ENCODE data around the gene CAPS2.

The CAPS2 gene

GRCh38 chr12:75260316-75260715 is 69.8 kb downstream of the CAPS2 start:
- Histone ChIP-seq H3K4me2 (ENCODE audit: low read length) (no peak overlapping the region), H3K9me2 (ENCODE audit: low read depth, low read length) (no peaks in the 10 kb centered on the region), H3K9ac (ENCODE audit: low read length) (no peak overlapping the region), H3F3A (ENCODE audit: insufficient read depth, low read length) (no peaks in the 10 kb centered on the region), H3K79me2 (ENCODE audit: insufficient read depth, low read length) (no peaks in the 10 kb centered on the region), H2AFZ (ENCODE audit: low read length) (no peak overlapping the region), H4K20me1 (ENCODE audit: insufficient read depth, low read length) (no peaks in the 10 kb centered on the region), H3K4me3 (ENCODE audit: low read depth, low read length, poor library complexity, severe bottlenecking) (no peak overlapping the region), H3K27me3 (ENCODE audit: insufficient read depth, low read length) (no peaks in the 10 kb centered on the region), H3K9me3 (ENCODE audit: low read length) (no peaks in the 10 kb centered on the region), H3K4me1 (ENCODE audit: insufficient read depth, low read length, severe bottlenecking) (no peaks in the 10 kb centered on the region), H3K27ac (ENCODE audit: low read depth, low read length, poor library complexity, severe bottlenecking) (no peak overlapping the region), H3K36me3 (ENCODE audit: insufficient read depth, low read length) (no peaks in the 10 kb centered on the region)
- TF ChIP-seq CTCF (IDR thresholded peaks at IDR 0.05; ENCODE audit: low read length) (no peak), EZH2 (IDR thresholded peaks at IDR 0.05; ENCODE audit: borderline replicate concordance, low read length) (no peak)

- Histone ChIP-seq H3K4me3 (ENCODE audit: low read depth, low read length, poor library complexity, severe bottlenecking) (no peak overlapping the region), H3K9ac (ENCODE audit: low read length) (no peak overlapping the region), H2AFZ (ENCODE audit: low read length) (no peak overlapping the region), H3K4me1 (ENCODE audit: insufficient read depth, low read length, severe bottlenecking) (no peaks in the 10 kb centered on the region), H4K20me1 (ENCODE audit: insufficient read depth, low read length) (no peaks in the 10 kb centered on the region), H3K9me3 (ENCODE audit: low read length) (no peaks in the 10 kb centered on the region), H3K79me2 (ENCODE audit: insufficient read depth, low read length) (no peaks in the 10 kb centered on the region), H3K36me3 (ENCODE audit: insufficient read depth, low read length) (no peaks in the 10 kb centered on the region), H3F3A (ENCODE audit: insufficient read depth, low read length) (no peaks in the 10 kb centered on the region), H3K27ac (ENCODE audit: low read depth, low read length, poor library complexity, severe bottlenecking) (no peak overlapping the region), H3K4me2 (ENCODE audit: low read length) (no peak overlapping the region), H3K9me2 (ENCODE audit: low read depth, low read length) (no peaks in the 10 kb centered on the region), H3K27me3 (ENCODE audit: insufficient read depth, low read length) (no peaks in the 10 kb centered on the region)
- TF ChIP-seq EZH2 (IDR thresholded peaks at IDR 0.05; ENCODE audit: borderline replicate concordance, low read length), result no peak
- no peak for TF ChIP-seq CTCF (IDR thresholded peaks at IDR 0.05; ENCODE audit: low read length)
These were observed 71.0 kb downstream of the CAPS2 start for GRCh38 chr12:75259143-75259542.

- Histone ChIP-seq H3K4me3 (ENCODE audit: low read depth, low read length, poor library complexity, severe bottlenecking) (no peak overlapping the region), H3F3A (ENCODE audit: insufficient read depth, low read length) (no peaks in the 10 kb centered on the region), H3K9ac (ENCODE audit: low read length) (no peak overlapping the region), H3K4me1 (ENCODE audit: insufficient read depth, low read length, severe bottlenecking) (no peaks in the 10 kb centered on the region), H4K20me1 (ENCODE audit: insufficient read depth, low read length) (no peaks in the 10 kb centered on the region), H3K4me2 (ENCODE audit: low read length) (no peak overlapping the region), H3K79me2 (ENCODE audit: insufficient read depth, low read length) (no peaks in the 10 kb centered on the region), H3K27me3 (ENCODE audit: insufficient read depth, low read length) (no peaks in the 10 kb centered on the region), H2AFZ (ENCODE audit: low read length) (no peak overlapping the region), H3K36me3 (ENCODE audit: insufficient read depth, low read length) (no peaks in the 10 kb centered on the region), H3K9me2 (ENCODE audit: low read depth, low read length) (no peaks in the 10 kb centered on the region), H3K27ac (ENCODE audit: low read depth, low read length, poor library complexity, severe bottlenecking) (no peak overlapping the region), H3K9me3 (ENCODE audit: low read length) (no peaks in the 10 kb centered on the region)
- TF ChIP-seq EZH2 (IDR thresholded peaks at IDR 0.05; ENCODE audit: borderline replicate concordance, low read length), result no peak
- no peak for TF ChIP-seq CTCF (IDR thresholded peaks at IDR 0.05; ENCODE audit: low read length)
These were observed 72.6 kb downstream of the CAPS2 start for GRCh38 chr12:75257510-75257909.

Data from OCI-LY1 (cell line).